GM19452 (cell line): Measurements from ENCODE around the gene TOX3.

ENCODE experiments used
- ATAC-seq: cut with Tn5 transposase; IDR thresholded peaks from one replicate; pipeline ENCODE4 v1.9.1; 2021; ENCODE audit not compliant: unreplicated experiment

TOX3 gene

DNA sequence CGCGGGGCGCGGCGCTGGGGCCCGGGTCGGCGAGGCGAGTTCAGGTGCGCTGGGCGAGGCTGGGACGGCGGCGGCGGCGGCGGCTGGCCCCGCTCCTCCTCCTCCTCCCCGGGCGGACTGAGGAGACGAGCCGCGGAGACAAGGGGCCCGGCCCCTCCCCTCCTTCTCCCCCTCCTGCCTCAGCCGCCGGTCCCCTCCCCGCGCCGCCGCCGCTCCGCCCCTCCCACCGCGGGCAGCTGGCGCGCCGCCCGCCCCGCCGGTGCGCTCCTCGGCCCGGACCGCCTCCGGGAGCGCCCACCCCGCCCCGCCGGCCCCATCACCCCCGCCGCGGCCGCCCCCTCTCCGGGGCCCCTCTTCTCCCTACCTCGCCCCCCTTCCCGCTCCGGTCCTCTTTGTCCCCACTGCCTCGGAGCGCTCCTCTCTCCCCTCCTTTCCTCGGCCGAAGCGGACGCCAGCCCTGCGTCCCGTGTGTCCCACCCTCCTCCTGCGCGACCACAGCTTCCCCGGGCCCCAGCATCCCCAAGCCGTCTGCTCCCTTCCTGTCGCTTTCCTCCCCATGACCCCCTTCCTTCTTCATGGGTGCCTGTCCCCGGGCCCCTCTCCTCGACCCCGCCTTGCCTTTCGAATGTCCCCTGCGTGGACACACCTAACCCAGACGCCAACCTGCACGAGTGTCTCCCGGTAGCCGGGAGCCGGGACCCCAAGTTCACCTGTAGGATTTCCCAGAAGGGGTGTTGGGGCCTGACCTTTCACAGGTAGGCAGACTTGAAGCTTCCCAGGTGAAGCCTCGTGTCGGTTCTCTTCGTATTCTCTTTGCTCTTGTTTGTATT, at the start of gene TOX3:
Gene TOX3, minus strand, starts transcription at position 140 of the 830 bp plus-strand sequence. CDS start 420 bp downstream, outside the sequence.
- no peak for ATAC-seq

DNA sequence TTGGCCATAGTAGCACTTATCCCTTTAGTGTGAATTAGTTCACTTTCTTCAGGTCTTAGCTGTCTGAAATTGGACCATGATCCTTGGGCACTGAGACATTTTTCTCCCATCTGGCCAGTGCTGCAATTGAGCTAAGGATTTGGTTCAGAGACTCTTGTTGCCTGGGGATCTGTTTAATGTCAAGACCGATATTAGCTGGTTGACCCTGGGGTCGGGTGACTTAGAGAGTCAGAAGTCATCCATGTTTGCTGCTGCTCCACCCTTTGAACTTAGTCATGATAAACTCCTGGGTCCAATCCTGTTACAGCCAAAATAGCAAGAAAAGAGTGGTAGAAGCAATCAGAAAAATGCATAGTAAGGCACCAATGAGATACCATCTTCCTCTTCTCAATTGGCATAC, 45.8 kb upstream of the TOX3 start:
- no peak for ATAC-seq

DNA sequence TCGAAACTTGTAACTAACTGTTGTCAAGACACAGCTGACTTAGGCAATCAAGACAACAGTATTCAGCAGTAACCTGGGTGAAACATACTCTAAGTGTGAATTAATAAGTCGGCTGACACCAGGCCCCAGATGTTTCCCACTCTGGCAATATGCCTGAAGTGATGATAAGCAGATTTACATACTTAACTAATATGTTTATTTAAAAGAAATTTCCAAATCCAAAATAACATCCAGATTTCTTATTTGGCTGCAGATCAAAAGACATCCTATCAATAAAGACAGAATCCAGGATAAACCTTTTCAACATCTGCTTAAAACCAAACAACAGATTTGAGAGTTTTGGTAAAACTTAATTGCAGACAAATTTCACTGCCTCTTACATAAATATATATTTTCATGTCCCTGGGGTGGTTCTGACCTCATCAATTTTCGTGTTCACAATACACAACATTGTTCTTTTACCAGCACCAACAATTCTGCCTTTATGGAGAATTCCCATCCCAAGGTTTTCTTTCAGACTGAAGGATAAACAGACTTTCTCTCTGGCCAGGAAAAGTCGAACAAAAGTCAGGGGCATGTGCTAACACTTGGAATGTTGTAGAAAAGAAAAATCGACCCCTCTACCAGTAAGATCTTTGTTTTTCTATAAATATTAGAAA, 45.1 kb upstream of the TOX3 start:
- no peak for ATAC-seq

DNA sequence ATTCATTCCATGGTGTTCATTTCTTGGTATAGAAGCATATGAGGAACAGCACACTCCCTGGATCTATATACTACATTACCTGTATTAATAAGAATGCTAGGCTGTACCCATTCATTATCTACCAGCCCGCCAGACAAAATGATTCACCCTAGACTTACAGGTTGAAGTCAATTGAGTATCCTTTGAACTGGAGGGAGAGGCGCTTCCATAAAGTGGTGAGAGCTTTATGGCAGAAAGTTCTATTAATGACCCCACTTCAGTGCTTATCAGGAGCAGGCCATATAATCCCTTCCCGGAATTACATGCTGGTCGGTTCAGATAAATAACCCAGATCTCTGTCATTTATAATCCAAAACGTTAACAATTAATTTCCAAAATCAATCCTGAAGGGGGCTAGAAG, 44.5 kb upstream of the TOX3 start:
- no peak for ATAC-seq

DNA sequence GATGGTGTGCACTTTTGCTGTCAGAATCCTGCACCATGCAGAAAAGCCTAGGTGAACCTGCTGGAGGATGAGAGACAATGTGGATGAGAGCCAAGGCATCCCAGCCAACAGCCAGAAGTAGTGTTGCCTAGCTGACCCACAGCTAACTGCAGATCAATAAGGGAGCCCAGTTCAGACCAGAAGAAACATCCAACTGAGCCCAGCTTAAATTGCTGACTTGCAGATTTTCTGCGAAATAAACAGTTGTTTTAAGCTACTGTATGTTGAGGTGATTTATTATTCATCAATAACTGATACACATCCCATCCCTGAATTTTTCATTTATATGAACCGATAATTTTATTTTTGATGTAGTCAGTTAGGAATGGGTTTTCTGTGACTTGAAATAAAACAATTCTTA, 39.2 kb upstream of the TOX3 start:
- ATAC-seq = no peak

DNA sequence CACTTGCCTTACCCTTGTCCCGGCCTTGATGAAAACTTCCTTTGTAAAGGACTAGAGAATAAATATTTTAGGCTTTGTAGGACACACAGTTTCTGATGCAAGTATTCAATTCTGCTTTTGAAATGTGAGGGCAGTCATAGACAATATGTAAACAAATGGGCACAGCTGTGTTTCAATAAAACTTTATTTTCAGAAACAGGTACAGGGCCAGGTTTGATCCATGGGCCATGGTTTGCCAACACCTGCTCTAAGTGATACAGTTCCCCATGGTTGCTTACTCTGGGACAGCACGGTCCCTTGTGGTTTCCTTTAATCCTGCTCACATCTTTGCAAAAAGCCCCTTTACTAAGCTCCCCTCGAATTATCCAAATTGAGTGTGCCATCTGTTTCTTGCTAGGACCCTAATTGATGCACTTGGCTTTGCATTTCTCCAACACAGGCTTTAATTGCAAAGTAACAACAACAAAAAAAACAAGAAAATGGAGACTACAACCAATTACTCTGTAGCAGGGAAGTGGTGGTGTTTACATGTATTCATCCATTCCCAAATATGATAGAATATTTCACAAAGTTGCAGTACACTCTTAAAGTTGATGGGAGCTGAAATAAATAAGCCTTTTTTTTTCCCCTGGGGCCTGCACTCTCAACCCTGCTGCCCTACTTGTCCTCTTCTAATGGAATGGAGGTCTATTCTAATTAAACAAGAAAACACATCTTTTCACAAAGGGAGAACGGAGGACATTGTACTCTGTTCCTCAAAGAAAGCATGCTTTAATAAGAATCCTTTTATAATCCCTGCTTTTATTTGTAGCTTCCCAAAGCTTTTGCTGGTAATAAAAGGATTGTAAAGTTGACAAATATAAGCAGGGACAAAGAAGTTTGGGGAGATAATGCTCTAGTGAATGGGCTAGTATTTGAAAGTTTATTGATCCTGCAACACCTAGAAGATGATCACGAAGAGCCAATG, 37.7 kb upstream of the TOX3 start:
- ATAC-seq = no peak

DNA sequence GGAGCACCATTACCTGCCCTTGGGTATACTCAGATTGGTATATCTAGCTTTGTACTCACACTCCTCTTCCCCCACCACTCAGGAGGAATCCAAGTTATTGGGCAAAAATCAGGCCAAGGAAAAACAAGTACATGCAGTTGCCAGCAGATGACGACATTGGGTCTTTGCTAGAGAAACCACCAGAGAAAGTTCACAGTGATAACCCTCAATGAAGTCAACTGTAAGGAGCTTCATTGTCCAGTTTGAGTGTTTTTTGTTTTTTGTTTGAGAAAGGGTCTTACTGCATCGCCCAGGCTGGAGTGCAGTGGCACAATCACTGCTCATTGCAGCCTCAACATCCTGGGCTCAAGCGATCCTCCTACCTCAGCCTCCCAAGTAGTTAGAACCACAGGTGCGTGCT, 34.6 kb upstream of the TOX3 start:
- no peak for ATAC-seq

DNA sequence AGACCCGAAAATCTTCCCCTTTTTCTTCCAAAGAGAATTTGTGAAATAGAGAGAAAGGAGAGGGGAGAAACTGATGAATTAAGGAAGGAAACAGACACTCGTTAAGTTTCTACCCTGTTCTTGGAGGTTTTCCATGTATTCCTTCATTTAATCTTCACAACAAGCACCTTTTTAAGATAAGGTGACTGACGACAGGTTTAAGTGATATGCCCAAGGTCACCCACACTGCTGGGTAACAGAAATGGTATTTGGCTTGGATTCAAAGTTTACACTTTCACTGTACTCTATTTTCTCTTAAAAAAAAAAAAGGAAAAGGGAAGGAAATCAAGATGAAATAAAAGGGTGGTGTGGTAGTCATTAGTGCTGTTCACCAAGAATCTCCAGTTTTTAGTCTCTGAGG, 33.5 kb upstream of the TOX3 start:
- no peak for ATAC-seq

DNA sequence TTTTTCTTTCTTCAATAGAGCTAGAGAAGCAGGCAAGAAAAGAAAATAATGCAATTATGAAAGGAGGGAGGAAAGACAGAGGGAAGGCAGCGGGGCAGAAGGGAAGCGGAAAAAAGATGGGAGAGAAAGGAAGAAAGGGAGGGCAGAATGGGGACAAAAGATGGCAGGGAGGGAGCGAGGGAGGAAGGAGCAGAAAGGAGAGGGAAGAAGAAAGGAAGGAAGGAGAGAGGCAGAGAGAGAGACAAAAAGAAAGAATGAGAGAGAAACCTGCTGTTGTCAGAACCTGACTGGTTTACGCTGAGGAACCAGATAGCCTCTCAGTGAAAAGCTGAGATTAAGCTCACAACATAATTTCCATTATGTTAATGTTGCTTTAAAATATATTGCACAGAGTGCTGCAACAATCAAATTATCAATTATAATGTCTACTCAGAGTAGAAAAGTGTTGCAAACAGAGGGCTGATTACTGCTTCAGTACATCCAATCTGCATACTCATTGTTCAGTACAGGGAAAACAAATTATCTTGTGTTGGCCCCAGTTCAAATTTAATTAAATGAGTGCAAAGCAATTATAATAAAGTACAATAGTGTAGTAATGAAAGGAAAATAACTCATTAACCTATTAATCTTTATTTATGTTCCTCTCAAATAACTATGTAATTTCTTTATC, 32.0 kb upstream of the TOX3 start:
- no peak for ATAC-seq

DNA sequence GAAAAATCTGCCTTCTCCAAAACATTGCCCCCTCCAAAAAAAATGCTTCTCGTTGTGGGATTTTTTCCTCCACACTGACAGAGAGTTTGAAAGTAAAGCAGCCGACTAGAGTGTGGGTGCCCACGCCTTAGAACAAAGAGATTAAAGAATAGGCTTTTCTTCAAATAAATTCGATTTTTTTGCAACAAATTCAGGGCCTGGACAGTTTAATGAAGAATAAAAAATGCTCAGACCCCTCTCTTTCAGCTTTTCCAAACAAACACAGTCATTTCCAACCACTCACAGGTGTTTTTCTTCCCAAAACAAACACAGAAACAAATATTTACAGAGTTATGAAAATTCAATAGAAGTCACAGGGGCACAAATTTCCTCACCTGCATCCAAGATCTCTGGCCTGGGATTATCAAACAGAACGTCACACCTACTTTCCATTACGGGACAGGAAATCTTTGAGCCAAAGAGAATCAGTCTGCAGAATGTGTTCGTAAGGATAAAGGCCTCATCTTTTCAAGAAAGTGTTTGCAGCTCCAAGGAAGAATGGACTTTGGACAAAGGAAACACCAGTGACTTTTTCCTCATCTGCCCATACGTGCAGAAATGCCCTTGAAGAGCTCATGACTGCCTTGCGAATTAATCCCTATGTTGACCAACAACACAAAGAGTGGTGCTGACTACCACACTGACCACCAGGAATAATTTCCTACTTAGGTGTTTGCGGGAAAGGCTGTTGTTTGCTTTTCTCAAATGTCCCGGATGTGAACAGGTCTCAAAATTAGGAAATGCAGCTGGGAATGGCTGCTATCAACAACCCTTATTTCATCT, 31.3 kb upstream of the TOX3 start:
- no peak for ATAC-seq

DNA sequence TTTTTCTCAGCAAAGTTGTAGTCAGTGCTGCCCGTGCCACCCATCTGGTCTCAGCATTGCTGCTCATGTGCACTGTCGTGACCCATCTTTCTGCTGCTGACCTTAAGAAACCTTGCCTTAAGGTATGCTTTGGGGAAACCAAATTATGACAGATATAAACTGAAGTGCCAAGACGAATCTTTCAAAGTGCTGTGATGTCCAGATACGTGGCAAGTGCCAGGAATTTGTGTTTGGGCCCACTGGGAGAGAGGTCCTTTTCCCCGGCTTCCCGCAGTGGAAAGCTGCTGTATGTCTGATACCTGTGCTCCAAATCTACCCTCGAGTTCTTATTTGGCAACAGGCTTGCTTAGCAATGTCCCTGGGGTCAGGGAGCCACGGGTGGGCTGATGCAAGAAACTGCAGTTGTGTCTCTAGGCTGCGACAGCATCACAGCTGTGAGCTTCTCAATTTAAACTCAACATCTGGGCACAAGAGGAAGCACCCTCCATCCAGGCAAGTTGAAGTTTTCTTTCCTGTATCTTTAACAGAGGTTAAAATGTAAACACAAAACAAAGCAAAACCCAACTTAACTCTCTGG, 30.3 kb upstream of the TOX3 start:
- no peak for ATAC-seq

DNA sequence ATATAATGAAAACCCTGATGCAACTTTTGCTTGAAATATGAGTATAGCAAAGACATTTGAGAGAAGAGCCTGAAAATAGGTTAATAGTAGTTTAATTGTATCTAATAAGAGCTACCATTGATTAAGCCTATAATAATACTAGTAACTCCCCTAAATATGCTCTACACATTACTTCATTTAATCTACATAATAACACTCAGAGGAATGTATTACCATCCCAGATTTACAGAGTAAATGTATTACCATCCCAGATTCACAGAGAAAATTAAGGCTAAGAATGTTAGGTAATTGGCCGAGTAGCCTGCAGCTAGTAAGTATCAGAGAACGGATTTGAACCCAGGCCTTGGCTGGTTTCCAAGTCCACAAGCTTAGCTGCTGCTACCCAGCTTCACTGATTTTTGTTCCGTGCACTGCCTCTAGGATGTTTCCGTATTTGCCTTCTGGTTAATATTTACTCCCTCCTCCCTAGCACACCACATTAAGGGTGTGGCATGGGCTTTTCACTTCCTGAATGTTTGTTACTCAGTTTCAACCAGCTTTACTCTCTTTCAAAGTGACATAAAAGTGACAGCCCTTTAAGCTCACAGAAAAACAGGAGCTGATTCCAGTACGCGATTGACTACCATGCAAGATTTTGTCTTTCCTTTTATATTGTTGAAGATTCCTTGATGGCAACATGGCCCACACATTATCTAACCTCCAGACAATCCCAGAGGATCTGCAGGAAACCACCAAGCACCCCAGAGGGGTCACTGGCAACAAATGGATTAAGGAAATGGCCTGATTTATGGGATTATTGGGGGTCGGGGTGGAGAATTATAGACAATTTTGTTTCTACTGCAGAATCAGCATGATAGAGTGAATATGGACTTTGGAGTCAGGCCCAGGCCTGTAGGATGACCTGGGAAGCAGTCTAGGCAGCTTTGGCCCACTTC, 26.7 kb upstream of the TOX3 start:
- no peak for ATAC-seq

DNA sequence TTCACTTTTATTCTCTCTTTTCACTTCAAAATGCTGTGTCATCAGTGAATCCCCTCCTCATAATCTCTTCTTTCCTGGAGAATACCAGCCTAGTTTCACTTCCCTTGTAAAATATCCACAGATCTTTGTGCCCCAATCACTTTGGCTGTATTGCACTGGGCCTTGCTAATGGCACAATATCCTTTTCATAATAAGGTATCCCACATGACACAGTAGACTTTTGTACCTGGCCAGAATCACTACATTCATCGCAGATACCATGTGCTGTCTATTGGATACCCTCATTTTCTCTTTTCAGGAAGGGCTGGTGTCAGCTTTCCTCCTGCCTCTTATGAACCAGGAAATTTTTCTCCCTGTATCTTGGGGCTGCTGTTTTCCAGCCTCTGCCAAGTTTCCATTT, 25.7 kb upstream of the TOX3 start:
- ATAC-seq = no peak

DNA sequence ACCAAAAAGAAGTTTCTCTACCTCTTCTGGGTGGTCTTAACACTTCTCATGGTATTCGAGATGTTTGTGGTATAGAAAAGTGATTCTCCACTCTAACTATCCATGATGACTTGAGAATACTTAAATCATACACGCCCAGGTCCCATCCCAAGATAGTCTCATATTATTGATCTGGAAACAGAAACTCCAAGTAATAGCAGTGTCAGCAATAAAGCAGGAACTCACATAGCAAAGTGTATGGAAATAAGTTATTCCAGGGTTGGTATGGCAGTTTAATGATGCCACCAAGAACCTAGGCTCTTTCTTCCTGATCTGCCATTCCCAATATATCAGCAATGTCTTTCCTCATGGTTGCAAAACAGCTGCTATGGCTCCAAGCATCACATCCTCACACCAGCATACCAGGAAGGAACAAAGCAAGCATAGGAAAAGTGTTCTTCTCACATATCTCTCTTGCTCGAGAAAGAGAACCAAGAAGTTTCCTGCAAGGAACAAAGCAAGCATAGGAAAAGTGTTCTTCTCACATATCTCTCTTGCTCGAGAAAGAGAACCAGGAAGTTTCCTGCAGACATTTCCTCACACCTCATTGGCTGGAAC, 23.6 kb upstream of the TOX3 start:
- ATAC-seq = no peak

DNA sequence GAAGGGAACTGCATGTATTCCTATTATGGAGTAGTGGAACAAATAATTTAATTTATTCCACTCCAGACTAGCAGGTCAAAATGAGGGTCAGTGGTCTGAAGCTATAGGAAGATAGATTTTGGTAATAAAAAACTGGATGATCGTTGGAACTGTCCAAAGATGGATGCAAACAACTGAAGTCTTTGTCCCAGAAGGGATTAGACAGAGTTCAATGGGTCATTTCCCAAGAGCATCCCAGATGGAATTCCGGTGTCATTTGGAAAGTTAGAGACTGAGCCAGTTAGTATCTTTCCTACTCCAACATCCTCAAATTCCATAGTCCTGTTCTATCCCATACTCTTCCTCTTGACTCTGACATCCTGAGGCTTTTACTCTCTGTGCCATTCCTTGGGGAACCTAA, 22.8 kb upstream of the TOX3 start:
- no peak for ATAC-seq

DNA sequence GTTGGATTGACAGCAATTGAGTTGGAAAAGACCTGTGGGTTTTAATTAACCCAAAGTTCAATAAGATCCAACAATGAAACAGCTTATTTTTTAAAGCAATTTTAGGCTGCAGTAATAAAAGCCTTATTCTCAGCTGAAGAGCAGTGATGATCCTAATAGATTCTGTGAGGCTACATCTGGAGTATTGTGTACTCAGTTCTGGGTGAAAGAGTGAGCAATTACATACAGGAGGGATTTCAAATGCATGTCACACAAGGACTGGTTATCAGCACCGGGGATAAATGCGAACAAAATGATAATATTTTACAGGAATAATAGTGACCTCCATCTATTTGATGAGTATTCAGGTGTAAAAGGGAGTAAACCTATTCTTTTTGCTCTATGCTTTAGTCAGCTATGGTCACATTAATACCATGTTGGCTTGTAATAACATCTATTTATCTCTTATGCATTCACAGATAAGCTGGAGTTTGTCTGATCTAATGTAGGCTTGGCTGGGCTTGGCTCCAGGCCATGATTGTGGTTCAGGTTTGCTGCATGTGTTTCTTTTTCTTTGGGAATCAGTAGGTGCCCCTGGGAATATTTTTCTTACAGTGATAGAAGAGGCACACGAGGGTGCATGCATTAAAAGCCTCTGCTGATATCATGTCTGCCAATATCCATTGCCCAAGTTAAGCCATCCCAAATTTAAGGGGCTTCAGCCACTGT, 22.2 kb upstream of the TOX3 start:
- no peak for ATAC-seq

DNA sequence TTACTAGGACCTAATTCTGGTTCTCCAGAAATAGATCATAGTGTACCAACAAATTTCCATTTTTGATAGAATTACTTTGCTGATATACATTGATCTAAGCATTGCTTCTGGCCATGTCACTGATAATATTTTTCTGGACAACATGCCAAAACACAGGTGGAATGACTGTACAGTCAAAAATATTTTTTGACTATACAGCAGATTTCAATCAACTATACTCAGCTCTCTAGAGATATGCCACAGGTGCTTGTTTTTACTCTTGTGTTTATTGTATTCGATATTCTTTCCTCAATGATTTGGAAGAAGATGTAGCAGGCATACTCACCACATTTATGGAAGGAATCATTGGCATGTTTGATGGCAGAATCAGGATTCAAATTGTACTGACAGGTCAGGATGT, 21.6 kb upstream of the TOX3 start:
- ATAC-seq = no peak

DNA sequence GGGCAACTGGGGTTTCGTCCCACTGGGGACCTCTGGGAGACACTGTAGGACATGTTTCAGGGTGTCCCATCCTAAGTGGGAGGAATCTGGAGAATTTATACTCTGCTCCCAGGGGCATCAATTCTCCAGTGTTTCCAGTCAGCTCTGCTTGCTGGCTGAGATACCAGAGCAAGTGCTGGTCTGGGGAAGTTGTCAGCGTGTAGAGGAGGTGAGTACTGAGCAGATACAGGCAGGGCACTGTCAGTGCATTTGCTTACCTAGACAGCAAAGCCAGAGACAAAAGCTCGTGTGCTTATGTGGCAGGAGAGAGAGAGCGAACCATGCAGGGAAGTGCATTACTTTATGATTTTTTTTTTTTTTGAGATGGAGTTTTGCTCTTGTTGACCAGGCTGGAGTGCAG, 20.2 kb upstream of the TOX3 start:
- ATAC-seq = no peak
